GM21447 (cell line): Measurements from ENCODE around the gene YTHDF1.

Experiments used
- ATAC-seq: cut with Tn5 transposase; IDR thresholded peaks from one replicate; pipeline ENCODE4 v1.9.1; 2021; ENCODE audit not compliant: unreplicated experiment

YTHDF1 gene

GRCh38 chr20:63248835-63249591 is 33.1 kb upstream of the YTHDF1 start:
- ATAC-seq: no peak

DNA sequence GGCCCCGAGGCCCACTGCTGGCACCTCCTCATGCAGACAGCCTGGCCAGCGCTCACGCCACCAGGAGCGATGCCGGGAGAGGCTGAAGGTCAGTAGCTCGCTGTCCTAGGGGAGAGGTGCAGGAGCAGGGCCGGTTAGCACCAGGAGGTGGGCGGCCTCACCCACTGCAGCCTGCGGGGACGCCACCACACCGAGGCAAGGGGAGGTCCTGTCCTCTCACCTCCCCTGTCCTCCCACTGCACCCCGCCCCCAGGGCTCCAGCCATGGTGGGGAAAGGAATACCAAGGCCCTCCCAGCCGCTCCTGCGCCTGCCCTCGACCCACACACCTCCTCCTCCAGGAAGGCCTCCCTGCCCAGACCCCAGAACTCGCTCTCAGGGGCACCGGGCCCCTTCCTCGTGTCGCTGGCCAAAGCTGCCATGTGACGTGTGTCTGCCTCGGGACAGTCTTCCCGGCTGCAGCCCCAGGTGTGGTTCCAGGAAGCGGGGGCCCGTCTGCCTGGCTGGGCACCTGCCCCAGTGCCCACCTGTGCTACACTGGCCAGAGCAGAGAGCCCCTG is 31.8 kb upstream of the YTHDF1 start:
- no peak for ATAC-seq

DNA sequence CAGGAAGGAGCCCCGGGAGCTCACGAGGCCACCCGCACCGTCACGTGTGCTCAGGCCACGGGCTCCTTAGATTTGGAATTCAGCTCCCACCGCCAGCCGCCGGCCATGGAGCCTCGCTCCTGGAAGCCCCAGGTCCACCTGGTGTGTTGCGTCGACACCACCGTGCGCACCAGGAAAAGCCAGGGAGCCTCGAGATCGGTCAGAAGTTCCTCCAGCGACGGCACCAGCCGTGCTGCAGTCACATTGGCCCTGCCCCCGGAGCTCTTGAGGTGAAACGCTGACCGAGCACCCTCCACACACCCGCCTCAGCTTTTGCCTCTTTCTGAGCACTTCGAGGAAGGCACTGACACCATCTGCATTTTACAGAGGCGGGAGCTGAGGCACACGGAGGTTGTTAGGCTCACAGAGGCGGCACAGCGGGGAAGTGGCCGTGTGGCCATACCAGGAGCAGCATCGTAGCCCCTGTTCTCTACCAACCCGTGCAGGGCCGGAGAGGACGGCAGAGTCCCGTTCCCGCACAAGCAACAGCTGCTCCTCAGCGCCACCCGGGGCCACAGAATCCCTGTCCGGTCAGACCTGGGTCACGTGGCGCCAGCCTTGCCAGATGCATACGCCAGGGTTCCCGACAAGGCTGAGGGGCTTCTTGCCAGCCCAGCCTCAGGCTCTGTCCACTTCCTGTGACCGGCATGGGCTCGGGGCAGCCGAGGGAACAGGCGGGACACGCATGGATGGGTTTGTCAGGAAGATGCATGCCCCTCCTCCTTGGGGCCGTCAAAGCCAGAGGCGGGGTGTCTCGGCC is 30.8 kb upstream of the YTHDF1 start:
- ATAC-seq: no peak

GRCh38 chr20:63244468-63244867 is 28.5 kb upstream of the YTHDF1 start:
- ATAC-seq: no peak

DNA sequence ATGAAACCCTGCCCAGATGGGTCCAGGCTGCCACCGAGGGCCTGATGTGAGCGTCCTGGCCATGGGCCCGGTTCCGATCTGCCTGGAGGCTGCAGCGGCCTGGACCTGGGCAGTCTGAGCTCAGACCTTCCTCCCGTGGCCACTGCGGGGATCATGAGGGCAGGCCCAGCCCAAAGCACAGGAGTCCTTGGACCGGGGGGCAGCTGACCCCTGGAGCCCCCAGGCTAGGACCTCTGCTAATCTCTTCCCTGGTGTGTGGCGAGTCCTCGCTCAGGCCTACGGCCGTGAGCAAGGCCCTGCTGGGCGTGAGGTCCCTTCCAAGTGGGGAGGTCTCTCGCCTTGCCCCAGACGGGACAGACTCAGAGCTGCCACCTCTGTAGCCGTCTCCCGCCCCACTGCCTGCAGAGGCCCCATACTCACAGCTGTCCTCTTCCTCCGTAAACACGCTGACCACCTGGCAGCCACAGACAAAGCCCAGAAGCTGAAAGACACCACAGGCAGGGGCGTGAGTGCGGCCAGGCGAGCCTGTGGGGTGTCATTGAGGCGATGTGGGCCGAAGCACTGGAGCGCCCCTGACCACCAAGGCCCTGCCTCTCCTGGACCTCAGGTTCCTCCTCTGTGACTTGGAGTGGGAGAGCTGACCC is 27.8 kb upstream of the YTHDF1 start:
- ATAC-seq: no peak

DNA sequence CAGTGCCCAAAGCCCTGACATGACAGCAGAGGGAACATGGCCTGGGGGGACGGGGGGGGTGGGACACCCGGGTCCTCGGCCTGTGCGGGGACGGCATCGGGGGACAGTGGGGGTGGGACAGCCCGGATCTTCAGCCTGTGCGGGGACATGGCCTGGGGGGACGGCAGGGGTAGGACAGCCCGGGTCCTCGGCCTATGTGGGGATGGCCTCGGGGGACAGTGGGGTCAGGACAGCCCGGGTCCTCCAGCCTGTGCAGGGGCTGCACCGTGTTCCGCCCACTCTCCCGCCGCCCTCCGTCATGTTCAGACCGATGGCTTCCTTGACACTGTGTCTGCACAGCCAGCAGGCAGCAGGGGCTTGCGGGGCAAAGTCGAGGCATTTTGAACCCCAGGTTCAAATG is 26.8 kb upstream of the YTHDF1 start:
- ATAC-seq: no peak

DNA sequence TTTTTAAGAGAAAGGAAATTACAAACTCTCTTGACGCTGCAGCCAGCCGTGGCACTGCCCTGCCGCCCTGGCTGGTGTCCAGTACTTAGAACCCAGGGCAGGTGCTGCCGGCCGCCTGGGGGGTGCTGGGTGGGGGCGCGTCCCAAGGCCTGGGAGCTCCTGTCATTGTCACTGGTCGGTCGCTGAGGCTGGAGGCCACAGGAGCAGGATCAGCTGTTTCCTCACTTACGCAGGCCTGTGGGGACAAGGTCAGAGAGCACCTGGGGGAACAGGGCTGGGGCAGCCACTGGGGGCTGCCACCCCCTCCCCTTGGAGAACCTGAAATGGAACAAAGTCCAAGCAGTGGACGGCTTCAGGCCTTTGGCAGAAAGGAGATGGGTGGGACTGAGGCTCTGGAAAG is 25.3 kb upstream of the YTHDF1 start:
- ATAC-seq: no peak

DNA sequence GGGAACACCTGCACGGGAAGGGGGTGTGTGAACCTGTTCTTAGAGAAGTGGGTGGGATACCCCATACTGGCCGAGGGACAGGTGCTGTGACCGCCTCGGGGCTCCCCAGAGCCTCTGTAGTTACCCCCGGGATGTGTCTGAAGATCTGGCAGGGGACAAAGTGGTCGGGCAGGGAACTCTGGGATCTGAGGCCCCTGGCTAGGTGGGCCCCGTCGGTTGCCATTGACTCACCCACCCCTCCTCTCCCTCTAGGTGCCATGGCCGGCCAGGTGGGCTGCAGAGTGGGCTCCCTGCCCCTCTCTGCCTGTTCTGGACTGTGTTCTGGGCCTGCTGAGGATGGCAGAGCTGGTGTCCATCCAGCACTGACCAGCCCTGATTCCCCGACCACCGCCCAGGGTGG is 24.1 kb upstream of the YTHDF1 start:
- no peak for ATAC-seq

DNA sequence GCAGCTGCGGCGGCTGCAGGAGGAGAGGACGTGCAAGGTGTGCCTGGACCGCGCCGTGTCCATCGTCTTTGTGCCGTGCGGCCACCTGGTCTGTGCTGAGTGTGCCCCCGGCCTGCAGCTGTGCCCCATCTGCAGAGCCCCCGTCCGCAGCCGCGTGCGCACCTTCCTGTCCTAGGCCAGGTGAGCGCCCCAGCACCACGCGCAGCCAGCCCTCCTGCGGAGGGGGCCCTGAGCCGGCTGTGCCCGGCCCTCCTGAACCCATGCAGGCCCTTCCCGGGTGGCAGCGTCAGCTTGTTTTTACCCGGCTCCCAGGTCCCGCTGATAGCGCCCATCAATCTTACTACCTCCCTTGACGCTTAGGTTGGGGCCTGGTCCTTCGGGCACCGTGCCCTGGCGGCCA is 23.5 kb upstream of the YTHDF1 start:
- ATAC-seq: no peak

DNA sequence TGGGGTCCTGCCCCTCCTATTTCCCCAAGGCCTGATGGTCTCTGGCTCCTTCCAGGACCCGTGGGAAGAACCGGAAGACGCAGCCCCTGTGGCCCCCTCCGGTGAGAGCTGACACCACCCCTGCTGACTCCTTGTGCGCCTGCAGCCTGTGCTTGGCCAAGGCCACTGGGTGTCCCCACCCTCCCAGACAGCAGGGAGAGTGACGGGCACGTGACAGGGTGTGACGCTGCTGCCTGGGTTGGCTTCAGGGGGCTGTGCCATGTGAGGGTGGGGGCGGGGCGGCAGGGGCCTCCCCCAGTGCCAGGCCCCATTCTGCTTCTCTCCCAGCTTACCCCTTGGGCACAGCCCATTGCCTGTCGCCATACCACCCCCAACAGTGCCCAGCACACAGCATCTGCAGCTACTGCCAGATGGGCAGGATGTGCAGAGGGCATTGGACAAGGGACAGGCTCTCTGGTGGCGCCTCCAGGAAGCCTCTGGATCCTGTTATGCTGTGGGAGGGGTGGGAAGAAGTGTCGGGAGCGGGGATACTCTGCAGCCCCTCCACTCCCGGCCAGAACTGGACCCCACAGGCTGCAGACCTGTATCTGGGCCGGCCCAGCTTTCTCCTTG is 22.7 kb upstream of the YTHDF1 start:
- no peak for ATAC-seq

GRCh38 chr20:63238031-63238430 is 22.1 kb upstream of the YTHDF1 start:
- ATAC-seq: no peak

- ATAC-seq: no peak
Observed at GRCh38 chr20:63236116-63236837, 20.3 kb upstream of the YTHDF1 start.

- ATAC-seq: no peak
Observed at GRCh38 chr20:63235399-63235983, 19.6 kb upstream of the YTHDF1 start, which contains the start of gene BIRC7. BIRC7 (plus strand) TSS chr20:63235905; CDS start chr20:63236097, 192 bp downstream.

- no peak for ATAC-seq
Observed at GRCh38 chr20:63234693-63235398, 18.9 kb upstream of the YTHDF1 start.

GRCh38 chr20:63233924-63234323 is 18.0 kb upstream of the YTHDF1 start:
- no peak for ATAC-seq

DNA sequence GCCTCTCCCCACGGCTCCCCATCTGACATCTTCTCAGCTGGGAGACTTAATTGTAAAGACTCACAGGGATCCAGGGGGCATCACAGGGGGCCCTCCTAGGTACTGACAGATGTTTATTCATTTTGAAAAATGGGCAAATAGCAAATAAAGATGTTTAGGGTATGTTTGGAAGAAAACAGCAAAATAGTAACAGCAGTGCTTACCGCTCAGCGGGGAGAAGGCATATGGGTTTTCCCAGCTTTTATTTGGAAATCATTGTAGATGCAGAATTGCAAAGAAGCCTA is 17.1 kb upstream of the YTHDF1 start:
- no peak for ATAC-seq

- no peak for ATAC-seq
Observed at GRCh38 chr20:63232235-63233060, 16.5 kb upstream of the YTHDF1 start.

DNA sequence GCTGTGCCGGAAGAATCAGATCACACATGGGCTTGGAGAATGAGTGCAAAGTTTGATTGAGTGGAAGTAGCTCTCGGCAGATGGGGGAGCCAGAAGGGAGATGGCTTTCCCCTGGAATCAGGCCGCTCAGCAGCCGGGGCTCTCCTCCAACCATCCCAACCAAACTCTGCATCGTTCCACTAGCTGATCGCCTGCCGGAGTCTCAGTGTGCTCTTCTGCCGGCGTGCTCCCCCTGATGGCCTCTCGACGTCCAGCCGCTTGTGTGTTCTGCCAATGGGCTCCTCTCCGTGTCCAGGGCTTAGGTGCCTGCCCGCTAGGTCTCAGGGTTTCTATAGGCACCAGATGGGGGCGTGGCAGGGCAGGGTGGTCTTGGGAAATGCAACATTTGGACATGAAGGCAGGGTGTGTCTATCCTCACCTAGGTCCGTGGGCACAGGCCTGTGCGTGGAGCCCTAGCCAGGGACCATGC is 14.9 kb upstream of the YTHDF1 start:
- no peak for ATAC-seq

DNA sequence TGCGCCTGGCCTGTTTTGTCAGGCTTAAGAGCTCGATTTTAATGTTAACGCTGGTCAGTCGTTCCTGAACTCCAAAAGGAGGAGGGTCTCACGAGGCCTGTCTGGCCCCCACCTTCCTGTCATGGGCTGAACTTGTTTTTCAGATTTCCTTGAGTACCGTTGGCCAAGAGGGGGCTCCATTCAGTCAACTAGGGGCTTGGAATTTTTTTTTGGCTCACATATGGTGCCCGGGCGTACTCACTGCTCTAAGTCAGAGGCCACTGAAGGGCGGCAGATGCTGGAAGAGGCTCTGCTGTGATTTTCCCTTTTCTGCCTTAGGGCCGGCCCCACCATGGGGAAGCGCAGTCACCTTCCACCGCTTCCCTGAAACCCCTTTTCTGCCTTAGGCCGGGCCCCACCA is 12.9 kb upstream of the YTHDF1 start:
- no peak for ATAC-seq
